Transverse colon (tissue), 4 donors: Measurements from ENCODE around the gene NOB1. TPM values are rescaled to one million over a fixed set of nuclear protein-coding genes. Genes with fewer than 3 reads are reported as not detected.
A peak's percentile ranks its signal among the peaks of the same experiment; 100 is the strongest.

Experiments
- DNase-seq: peaks from one replicate; pipeline ENCODE4 v3.0.0-alpha.2; 2019
- H3K27ac ChIP-seq, 4 donors: fragments of 200-600 bp; sonication (generic); 2 replicates each; pipeline ENCODE4 v1.5.1; 2016 to 2018; ENCODE audit warnings: inconsistent platforms in 4 of 4
- H3K27me3 ChIP-seq: fragments of 200-600 bp; sonication (generic); 2 replicates; pipeline ENCODE4 v1.5.1; 2017; ENCODE audit warnings: inconsistent platforms
- H3K36me3 ChIP-seq, 4 donors: fragments of 200-600 bp; sonication (generic); 2 replicates each; pipeline ENCODE4 v1.5.1; 2017 to 2019; ENCODE audit warnings: inconsistent platforms in 4 of 4
- H3K4me1 ChIP-seq, 4 donors: fragments of 200-600 bp; sonication (generic); 2 replicates each; pipeline ENCODE4 v1.5.1; 2017 to 2020; ENCODE audit warnings: inconsistent platforms in 4 of 4
- H3K4me3 ChIP-seq, 4 donors: fragments of 200-600 bp; sonication (generic); 1 replicate in 1 of 4; 2 replicates in 3 of 4; pipeline versions ENCODE4 v1.5.1 to v1.6.1; 2017 to 2019; ENCODE audit warnings: inconsistent platforms in 4 of 4
- H3K9me3 ChIP-seq, 2 donors: fragments of 200-600 bp; sonication (generic); 2 replicates each; pipeline ENCODE4 v1.5.1; 2017 to 2019; ENCODE audit warnings: inconsistent platforms in 2 of 2
- EP300 ChIP-seq: sonication (generic); formaldehyde crosslinking; IDR thresholded peaks from one replicate; pipeline ENCODE4 v1.6.1; 2017; ENCODE audit warnings: antibody characterized with exemption, low read depth
- POLR2A ChIP-seq: fragments of 450-650 bp; IDR thresholded peaks from one replicate; pipeline ENCODE4 v1.6.1; 2016; ENCODE audit warnings: antibody characterized with exemption, mild to moderate bottlenecking, moderate library complexity
- POLR2AphosphoS5 ChIP-seq, 3 donors: sonication (generic); formaldehyde crosslinking; IDR thresholded peaks; one replicate each; pipeline ENCODE4 v1.6.1; 2016; ENCODE audit warnings: antibody characterized with exemption in 3 of 3
- WGBS, 2 donors: methylation state at CpG; one replicate each; pipeline ENCODE4 v1.1.5; 2018; ENCODE audit warnings: low coverage in 1 of 2; 5-methylcytosine and 5-hydroxymethylcytosine counted together
- in situ Hi-C, 4 donors: fragments of 200-750 bp; cut with MboI; loops; one replicate each; pipeline versions ENCODE4 v1.15.0 to v1.15.1; 2017; ENCODE audit warnings: low sequenced_read_pairs in 3 of 4, low pct_ligation_motif_present in 1 of 4, low pct_unique_long_range_greater_than_20kb in 1 of 4
- intact Hi-C: fragments of 100-400 bp; cut with DNase I; formaldehyde crosslinking; loops from one replicate; pipeline ENCODE4 v1.15.1; 2023; ENCODE audit warnings: low total_unique reads
- total RNA-seq, 4 donors: library from RNA; depleted of rRNA; stranded (reverse); fragments of >200 nt; gene quantifications; one replicate each; pipeline ENCODE4 v1.1.0, GENCODE V29; 2016
- TF ChIP-seq, protein P1 (sequence below), 5 experiments: fragments of 200-600 bp in 3 of 5; fragments of 450-650 bp in 2 of 5; sonication (generic) in 3 of 5; IDR thresholded peaks; 1 replicate in 2 of 5; 2 replicates in 3 of 5; pipeline ENCODE4 v1.5.1; 2016 to 2017; ENCODE audit warnings: antibody characterized with exemption in 5 of 5, inconsistent platforms in 3 of 5, mild to moderate bottlenecking in 2 of 5, moderate library complexity in 1 of 5

Gene NOB1
- total RNA-seq, 4 donors from 2014 or later, result 21.2 to 60.2 (median 34.0) TPM

DNA sequence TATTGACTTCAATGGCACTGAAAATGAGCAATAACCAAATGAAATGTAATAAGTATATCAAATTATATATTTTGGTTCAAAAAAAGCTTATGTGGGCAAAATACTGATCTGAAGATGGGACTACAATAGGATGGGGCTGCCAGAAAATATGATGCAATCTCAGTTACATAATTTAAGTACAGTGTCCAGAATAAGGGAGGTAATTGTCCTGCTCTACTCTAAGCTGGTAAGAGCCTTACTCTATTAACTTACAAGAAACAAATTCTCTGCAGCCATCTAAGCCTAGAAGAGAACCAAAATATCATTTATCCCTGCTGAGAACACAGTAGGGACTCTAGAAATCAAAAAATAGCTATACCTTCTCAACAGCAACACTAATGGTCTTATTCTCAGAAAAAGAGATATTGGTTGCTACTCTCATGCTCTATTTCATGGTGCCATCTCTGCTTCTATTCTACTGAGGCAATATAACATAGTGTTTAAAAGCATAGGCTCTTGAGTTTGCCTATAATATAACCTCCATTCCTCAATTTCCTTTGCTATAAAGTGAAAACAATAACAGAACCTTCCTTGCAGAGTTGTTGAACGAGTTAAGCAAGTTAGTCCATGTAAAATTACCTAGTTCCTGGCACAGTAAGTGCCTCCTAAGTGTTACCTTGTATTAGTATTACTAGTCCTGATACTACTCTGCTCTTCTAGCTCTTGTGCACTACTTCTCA, 48.3 kb downstream of the NOB1 start:
- Histone ChIP-seq H3K27ac (peak overlapping the region in 3 of 4 donors; percentile 17 to 34 (median 30)), H3K4me1 (peaks cover 0 to 31% (median 9%) of the 10 kb centered on the region in 4 donors), H3K36me3 (peaks cover 0 to 4% (median 0%) of the 10 kb centered on the region in 4 donors), H3K9me3 (no peaks in the 10 kb centered on the region), H3K4me3 (no peak overlapping the region), H3K27me3 (no peaks in the 10 kb centered on the region)
- in situ Hi-C loops (loop anchor here in 3 of 4 donors (10.0 to 25.0 kb wide), 2 partner anchors 48 to 319 kb away; partner anchors contain the start of genes NOB1 (in 2 of the 3) and TERF2 (in 1 of the 3)), intact Hi-C loops (no loop called here)
- no peak for TF ChIP-seq EP300
- TF ChIP-seq POLR2A, result no peak
- no peak for TF ChIP-seq POLR2AphosphoS5 (IDR thresholded peaks at IDR 0.05)
- TF ChIP-seq, protein P1, sequence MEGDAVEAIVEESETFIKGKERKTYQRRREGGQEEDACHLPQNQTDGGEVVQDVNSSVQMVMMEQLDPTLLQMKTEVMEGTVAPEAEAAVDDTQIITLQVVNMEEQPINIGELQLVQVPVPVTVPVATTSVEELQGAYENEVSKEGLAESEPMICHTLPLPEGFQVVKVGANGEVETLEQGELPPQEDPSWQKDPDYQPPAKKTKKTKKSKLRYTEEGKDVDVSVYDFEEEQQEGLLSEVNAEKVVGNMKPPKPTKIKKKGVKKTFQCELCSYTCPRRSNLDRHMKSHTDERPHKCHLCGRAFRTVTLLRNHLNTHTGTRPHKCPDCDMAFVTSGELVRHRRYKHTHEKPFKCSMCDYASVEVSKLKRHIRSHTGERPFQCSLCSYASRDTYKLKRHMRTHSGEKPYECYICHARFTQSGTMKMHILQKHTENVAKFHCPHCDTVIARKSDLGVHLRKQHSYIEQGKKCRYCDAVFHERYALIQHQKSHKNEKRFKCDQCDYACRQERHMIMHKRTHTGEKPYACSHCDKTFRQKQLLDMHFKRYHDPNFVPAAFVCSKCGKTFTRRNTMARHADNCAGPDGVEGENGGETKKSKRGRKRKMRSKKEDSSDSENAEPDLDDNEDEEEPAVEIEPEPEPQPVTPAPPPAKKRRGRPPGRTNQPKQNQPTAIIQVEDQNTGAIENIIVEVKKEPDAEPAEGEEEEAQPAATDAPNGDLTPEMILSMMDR (IDR thresholded peaks at IDR 0.05), result no peak
- no peak for DNase-seq
- 38 to 41% methylated on average over 1 of the region's 1 CpG for WGBS, 2 donors

DNA sequence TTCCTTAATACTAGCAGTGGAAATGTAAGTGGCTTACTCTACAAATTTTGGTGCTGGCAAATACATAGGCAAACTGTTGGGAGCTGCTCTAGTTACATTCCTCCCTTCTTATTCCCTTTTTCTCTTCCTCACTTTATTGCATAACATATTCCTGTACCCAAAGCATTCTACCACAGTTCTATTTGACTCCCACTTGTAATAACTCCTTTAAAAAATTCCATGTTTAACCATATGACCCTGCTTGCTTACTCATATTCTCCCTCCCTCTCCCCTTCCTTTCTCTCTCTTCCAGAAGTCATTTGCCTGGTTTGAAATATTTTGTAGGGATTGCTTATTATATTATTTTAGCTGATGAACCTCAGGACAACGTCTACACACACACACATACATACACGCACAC, 51.1 kb downstream of the NOB1 start:
- intact Hi-C loops, result no loop called here
- Histone ChIP-seq H3K4me3 (no peak overlapping the region), H3K9me3 (no peaks in the 10 kb centered on the region), H3K36me3 (peaks cover 0 to 4% (median 0%) of the 10 kb centered on the region in 4 donors), H3K27ac (no peak overlapping the region), H3K4me1 (peaks cover 0 to 13% (median 7%) of the 10 kb centered on the region in 4 donors), H3K27me3 (no peaks in the 10 kb centered on the region)
- no peak for DNase-seq
- in situ Hi-C loops, result loop anchor here in 3 of 4 donors (10.0 to 25.0 kb wide), 2 partner anchors 51 to 316 kb away; partner anchors contain the start of genes NOB1 (in 2 of the 3) and TERF2 (in 1 of the 3)
- WGBS, 2 donors, result 69 to 90% methylated on average over 2 of the region's 2 CpGs
- no peak for TF ChIP-seq POLR2AphosphoS5 (IDR thresholded peaks at IDR 0.05)
- no peak for TF ChIP-seq EP300
- TF ChIP-seq, protein P1 (IDR thresholded peaks at IDR 0.05), result no peak

DNA sequence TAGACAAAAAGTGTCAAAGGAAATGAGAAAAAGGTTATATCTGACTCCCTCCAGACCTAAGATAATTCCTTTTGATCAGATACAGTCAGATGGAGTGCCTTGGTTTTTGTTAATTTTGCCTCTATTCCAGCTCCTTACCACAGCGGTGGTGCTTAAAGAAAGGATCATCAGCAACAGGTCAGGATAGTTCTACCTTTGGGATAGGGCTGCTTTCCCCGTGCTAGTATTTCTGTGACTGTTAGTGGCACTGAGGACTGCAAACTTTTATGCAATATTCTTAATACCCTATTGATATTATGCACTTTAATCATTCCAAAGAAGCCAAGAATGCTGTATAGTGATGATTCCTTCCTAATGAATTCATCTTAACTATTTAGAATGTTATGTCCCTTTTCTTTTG, 52.9 kb downstream of the NOB1 start:
- Histone ChIP-seq H3K4me1 (peaks cover 0 to 11% (median 7%) of the 10 kb centered on the region in 4 donors), H3K4me3 (no peak overlapping the region), H3K36me3 (peaks cover 0 to 8% (median 0%) of the 10 kb centered on the region in 4 donors), H3K27ac (no peak overlapping the region), H3K9me3 (no peaks in the 10 kb centered on the region), H3K27me3 (no peaks in the 10 kb centered on the region)
- TF ChIP-seq, protein P1 (IDR thresholded peaks at IDR 0.05), result no peak
- TF ChIP-seq EP300, result no peak
- no peak for TF ChIP-seq POLR2A
- no peak for TF ChIP-seq POLR2AphosphoS5 (IDR thresholded peaks at IDR 0.05)
- no peak for DNase-seq
- WGBS, 2 donors, result 79 to 95% methylated on average over 2 of the region's 2 CpGs
- intact Hi-C loops (no loop called here), in situ Hi-C loops (loop anchor here in 3 of 4 donors (10.0 to 25.0 kb wide), 2 partner anchors 53 to 315 kb away; partner anchors contain the start of genes NOB1 (in 2 of the 3) and TERF2 (in 1 of the 3))

DNA sequence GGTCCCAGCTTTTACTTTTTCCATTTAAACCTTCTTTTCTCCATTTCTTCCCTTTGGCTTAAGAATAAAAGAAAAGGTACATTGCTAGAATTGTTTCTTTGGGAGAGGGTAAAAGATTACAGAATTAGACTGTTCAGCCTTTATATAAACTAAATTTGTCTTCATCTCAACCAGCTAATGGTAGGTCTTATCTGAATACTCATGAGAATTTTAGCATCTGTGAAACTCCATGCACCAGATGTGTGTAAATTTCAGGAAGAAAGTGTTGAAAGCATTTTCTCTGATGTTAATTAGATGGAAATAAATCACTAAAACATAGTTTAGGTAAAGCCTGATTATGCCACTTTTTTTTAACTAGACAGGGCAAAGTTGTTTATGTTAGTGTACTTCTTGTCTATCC, 53.3 kb downstream of the NOB1 start:
- peaks cover 0 to 12% (median 0%) of the 10 kb centered on the region in 4 donors for H3K36me3 ChIP-seq
- no peaks in the 10 kb centered on the region for H3K27me3 ChIP-seq
- intact Hi-C loops (no loop called here), in situ Hi-C loops (loop anchor here in 3 of 4 donors (10.0 to 25.0 kb wide), 2 partner anchors 53 to 314 kb away; partner anchors contain the start of genes NOB1 (in 2 of the 3) and TERF2 (in 1 of the 3))
- no peaks in the 10 kb centered on the region for H3K9me3 ChIP-seq
- H3K4me3 ChIP-seq, result no peak overlapping the region
- no peak overlapping the region for H3K27ac ChIP-seq
- peaks cover 0 to 7% (median 5%) of the 10 kb centered on the region in 4 donors for H3K4me1 ChIP-seq
- TF ChIP-seq POLR2A, result no peak
- TF ChIP-seq POLR2AphosphoS5 (IDR thresholded peaks at IDR 0.05), result no peak
- TF ChIP-seq, protein P1 (IDR thresholded peaks at IDR 0.05), result no peak
- no peak for TF ChIP-seq EP300
- no peak for DNase-seq
